ENCODE data around the gene INHBB.
"Not testable (repeated sequence)": the region's sequence is repeated elsewhere in the genome, so short reads cannot be mapped to it uniquely, and the experiment has no call there.

INHBB gene

DNA sequence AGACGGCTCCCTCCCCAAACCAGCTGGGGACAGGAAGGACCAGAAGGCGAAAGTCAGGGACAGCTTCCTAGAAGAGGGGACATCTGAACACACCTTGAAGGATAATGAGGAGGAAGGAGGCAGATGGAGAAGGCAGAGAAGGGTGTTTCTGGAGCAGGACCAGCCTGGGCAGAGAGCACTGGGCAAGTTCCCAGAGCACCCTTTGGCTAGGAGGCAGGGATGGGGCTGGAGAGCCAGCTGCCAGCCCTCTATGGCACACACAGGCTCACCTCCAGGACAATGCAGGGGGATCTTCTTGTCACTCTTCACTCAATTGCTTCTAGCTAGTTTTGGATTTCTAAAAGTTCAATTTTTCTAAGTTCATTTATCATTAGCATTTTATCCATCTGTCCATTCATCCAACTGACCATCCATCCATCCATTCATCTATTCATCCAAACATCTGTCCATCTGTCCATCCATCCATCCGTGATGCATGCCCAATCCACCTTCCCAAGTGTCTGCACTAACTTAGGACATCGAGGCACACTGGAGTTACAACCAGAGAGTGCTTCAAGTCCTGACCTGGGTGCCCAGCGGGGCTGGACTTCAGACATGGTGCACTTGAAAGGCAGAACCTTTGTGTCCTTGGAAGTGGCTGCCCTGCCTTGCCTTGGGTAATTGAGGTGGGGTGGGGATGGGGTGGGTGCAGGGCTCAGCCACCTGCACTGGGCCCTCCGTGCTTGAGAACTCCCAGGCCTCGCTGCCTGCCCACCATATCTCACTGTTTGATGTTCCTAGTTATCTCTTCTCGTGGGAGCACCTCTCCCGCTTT lies 42.5 kb downstream of the INHBB start:
- Histone ChIP-seq H3K9me3 (ENCODE audit: control insufficient read depth, low read length) (no peaks in the 10 kb centered on the region), H3K27ac (ENCODE audit: insufficient read depth, low read depth, low read length, poor library complexity, severe bottlenecking) (no peak overlapping the region)

GRCh38 chr2:120389036-120389391 lies 43.1 kb downstream of the INHBB start:
- Histone ChIP-seq H3K9me3 (ENCODE audit: control insufficient read depth, low read length) (no peaks in the 10 kb centered on the region), H3K36me3 (ENCODE audit: control insufficient read depth, insufficient read depth, low read length) (no peaks in the 10 kb centered on the region), H3K27me3 (ENCODE audit: control insufficient read depth, insufficient read depth, low read length, poor library complexity, severe bottlenecking) (no peaks in the 10 kb centered on the region), H3K4me1 (ENCODE audit: control insufficient read depth, insufficient read depth, low read length) (no peaks in the 10 kb centered on the region), H3K4me3 (ENCODE audit: insufficient read depth, low read depth, low read length) (no peak overlapping the region), H3K27ac (ENCODE audit: insufficient read depth, low read depth, low read length, poor library complexity, severe bottlenecking) (no peak overlapping the region)
- WGBS, 2 experiments, result 83 to 87% methylated on average over 9 of the region's 9 CpGs

More for the DNA sequence above, 42.5 kb downstream of the INHBB start:
- no peaks in the 10 kb centered on the region for H3K4me1 ChIP-seq (ENCODE audit: control insufficient read depth, insufficient read depth, low read length)
- WGBS, 2 experiments, result 91% methylated on average over 9 of the region's 9 CpGs
- no peak overlapping the region for H3K4me3 ChIP-seq (ENCODE audit: insufficient read depth, low read depth, low read length)
- no peaks in the 10 kb centered on the region for H3K36me3 ChIP-seq (ENCODE audit: control insufficient read depth, insufficient read depth, low read length)
- H3K27me3 ChIP-seq (ENCODE audit: control insufficient read depth, insufficient read depth, low read length, poor library complexity, severe bottlenecking), result no peaks in the 10 kb centered on the region

DNA sequence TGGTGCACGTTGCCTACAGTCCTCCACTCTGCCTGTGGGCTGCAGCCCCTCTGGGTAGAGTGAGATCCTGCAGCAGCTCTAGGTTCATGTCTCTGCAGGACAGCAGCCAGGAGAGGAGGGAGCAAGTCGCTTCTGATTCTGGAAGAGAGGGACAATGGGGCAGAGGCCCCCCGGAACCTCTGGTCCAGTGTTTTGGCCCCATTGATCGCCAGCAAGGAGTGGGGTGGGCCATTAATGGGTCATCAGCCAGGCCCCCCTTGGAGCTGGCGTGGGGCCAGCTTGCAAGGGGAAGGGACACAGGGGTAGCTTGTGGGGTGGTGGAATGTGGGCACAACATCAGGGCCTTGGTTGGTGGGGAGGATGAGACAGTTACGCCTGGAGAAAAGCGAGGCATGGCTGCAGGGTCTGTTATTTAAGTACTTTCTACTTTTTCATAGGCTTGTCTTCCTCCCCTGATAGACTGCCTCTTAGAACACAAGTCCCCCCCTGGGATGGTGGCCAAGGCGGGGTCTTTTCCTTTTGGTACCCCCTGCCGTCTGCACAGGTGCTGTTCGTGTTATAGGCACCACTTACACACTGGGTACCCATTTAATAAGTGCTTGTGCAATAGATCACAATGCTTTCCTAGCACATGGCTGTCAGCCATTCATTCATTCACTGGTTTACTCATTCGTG lies 44.6 kb downstream of the INHBB start:
- Histone ChIP-seq H3K27ac (ENCODE audit: insufficient read depth, low read depth, low read length, poor library complexity, severe bottlenecking) (no peak overlapping the region), H3K9me3 (ENCODE audit: control insufficient read depth, low read length) (no peaks in the 10 kb centered on the region), H3K4me1 (ENCODE audit: control insufficient read depth, insufficient read depth, low read length) (no peaks in the 10 kb centered on the region), H3K36me3 (ENCODE audit: control insufficient read depth, insufficient read depth, low read length) (no peaks in the 10 kb centered on the region), H3K4me3 (ENCODE audit: insufficient read depth, low read depth, low read length) (no peak overlapping the region), H3K27me3 (ENCODE audit: control insufficient read depth, insufficient read depth, low read length, poor library complexity, severe bottlenecking) (no peaks in the 10 kb centered on the region)
- 84 to 86% methylated on average over 11 of the region's 11 CpGs for WGBS, 2 experiments

GRCh38 chr2:120391382-120391781 lies 45.4 kb downstream of the INHBB start:
- 64 to 67% methylated on average over 2 of the region's 2 CpGs for WGBS, 2 experiments
- not testable (repeated sequence) for H3K27ac ChIP-seq (ENCODE audit: insufficient read depth, low read depth, low read length, poor library complexity, severe bottlenecking); H3K9me3 ChIP-seq (ENCODE audit: control insufficient read depth, low read length); H3K4me3 ChIP-seq (ENCODE audit: insufficient read depth, low read depth, low read length); H3K36me3 ChIP-seq (ENCODE audit: control insufficient read depth, insufficient read depth, low read length); H3K27me3 ChIP-seq (ENCODE audit: control insufficient read depth, insufficient read depth, low read length, poor library complexity, severe bottlenecking); H3K4me1 ChIP-seq (ENCODE audit: control insufficient read depth, insufficient read depth, low read length)

- WGBS, 2 experiments, result 87 to 88% methylated on average over 16 of the region's 16 CpGs
- H3K27ac ChIP-seq (ENCODE audit: insufficient read depth, low read depth, low read length, poor library complexity, severe bottlenecking), result no peak overlapping the region
- no peaks in the 10 kb centered on the region for H3K36me3 ChIP-seq (ENCODE audit: control insufficient read depth, insufficient read depth, low read length)
- no peaks in the 10 kb centered on the region for H3K27me3 ChIP-seq (ENCODE audit: control insufficient read depth, insufficient read depth, low read length, poor library complexity, severe bottlenecking)
- H3K9me3 ChIP-seq (ENCODE audit: control insufficient read depth, low read length), result no peaks in the 10 kb centered on the region
- H3K4me3 ChIP-seq (ENCODE audit: insufficient read depth, low read depth, low read length), result no peak overlapping the region
- no peaks in the 10 kb centered on the region for H3K4me1 ChIP-seq (ENCODE audit: control insufficient read depth, insufficient read depth, low read length)
Measured at GRCh38 chr2:120391911-120392665, 46.2 kb downstream of the INHBB start.

DNA sequence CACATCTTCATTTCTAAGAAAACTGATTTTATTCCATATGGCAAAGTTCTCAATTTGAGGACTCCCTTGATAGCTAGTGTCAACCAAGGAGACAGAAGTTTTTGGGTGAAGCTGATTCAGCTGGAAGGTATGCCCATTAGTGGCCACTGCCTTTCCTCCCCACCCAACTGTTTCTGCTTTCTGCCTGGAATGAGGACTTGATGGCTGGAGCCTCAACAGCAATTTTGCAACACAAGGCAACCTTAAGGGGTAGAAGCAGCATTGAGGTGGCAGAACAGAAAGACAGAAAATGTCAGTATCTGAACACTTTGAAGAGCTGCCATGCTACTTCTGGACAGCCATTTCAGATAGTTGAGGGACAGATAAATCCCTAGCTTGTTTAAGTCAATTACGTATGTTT lies 47.0 kb downstream of the INHBB start:
- Histone ChIP-seq H3K4me1 (ENCODE audit: control insufficient read depth, insufficient read depth, low read length) (no peaks in the 10 kb centered on the region), H3K27ac (ENCODE audit: insufficient read depth, low read depth, low read length, poor library complexity, severe bottlenecking) (no peak overlapping the region), H3K27me3 (ENCODE audit: control insufficient read depth, insufficient read depth, low read length, poor library complexity, severe bottlenecking) (no peaks in the 10 kb centered on the region), H3K4me3 (ENCODE audit: insufficient read depth, low read depth, low read length) (no peak overlapping the region), H3K9me3 (ENCODE audit: control insufficient read depth, low read length) (no peaks in the 10 kb centered on the region), H3K36me3 (ENCODE audit: control insufficient read depth, insufficient read depth, low read length) (no peaks in the 10 kb centered on the region)
- no CpG with 5 or more reads among the region's 1 CpG for WGBS, 2 experiments

DNA sequence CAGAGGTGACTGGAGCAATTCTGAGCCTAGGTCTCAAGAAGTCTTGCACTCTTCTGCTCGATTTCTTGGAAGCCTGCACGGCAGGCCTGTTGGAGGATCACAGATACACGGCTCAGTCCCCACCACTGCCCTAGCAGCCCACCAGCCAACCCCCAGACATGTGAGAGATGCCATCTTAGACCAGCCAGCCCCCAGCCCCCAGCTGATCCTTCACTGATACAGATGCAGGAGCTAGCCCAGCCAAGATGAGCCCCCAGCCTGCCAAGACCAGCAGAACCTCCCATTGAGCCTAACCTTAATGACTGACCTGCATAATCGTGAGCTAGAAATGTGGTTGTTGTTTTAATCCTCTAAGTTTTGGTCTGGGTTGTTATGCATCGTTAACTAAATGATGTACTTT lies 47.5 kb downstream of the INHBB start:
- H3K36me3 ChIP-seq (ENCODE audit: control insufficient read depth, insufficient read depth, low read length), result no peaks in the 10 kb centered on the region
- 90 to 97% methylated on average over 5 of the region's 5 CpGs for WGBS, 2 experiments

DNA sequence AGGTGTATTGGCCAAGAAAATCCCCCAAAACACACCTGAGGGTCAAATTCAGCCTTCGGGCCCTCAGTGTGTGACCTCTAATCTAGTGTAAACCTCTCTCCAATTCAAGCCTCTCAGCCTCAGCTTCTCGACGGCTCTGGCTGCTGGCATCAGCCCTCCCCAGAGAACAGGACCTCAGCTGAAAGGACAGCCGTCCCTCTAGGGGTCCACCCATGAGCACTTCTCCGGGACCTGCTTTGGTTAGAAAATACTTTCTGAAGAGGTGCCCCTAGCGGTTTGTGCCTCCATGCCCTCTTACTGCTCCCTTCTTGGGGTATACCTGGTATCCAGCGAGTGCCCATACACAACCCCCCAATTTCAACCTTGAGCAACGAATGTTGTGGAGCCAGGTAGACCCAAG lies 48.8 kb downstream of the INHBB start:
- 90 to 94% methylated on average over 8 of the region's 8 CpGs for WGBS, 2 experiments
- H3K27ac ChIP-seq (ENCODE audit: insufficient read depth, low read depth, low read length, poor library complexity, severe bottlenecking), result no peak overlapping the region
- H3K27me3 ChIP-seq (ENCODE audit: control insufficient read depth, insufficient read depth, low read length, poor library complexity, severe bottlenecking), result no peaks in the 10 kb centered on the region
- no peaks in the 10 kb centered on the region for H3K9me3 ChIP-seq (ENCODE audit: control insufficient read depth, low read length)
- H3K4me3 ChIP-seq (ENCODE audit: insufficient read depth, low read depth, low read length), result no peak overlapping the region
- H3K36me3 ChIP-seq (ENCODE audit: control insufficient read depth, insufficient read depth, low read length), result no peaks in the 10 kb centered on the region
- H3K4me1 ChIP-seq (ENCODE audit: control insufficient read depth, insufficient read depth, low read length), result no peaks in the 10 kb centered on the region

More for the DNA sequence above, 47.5 kb downstream of the INHBB start:
- Histone ChIP-seq H3K27ac (ENCODE audit: insufficient read depth, low read depth, low read length, poor library complexity, severe bottlenecking) (no peak overlapping the region), H3K27me3 (ENCODE audit: control insufficient read depth, insufficient read depth, low read length, poor library complexity, severe bottlenecking) (no peaks in the 10 kb centered on the region), H3K4me1 (ENCODE audit: control insufficient read depth, insufficient read depth, low read length) (no peaks in the 10 kb centered on the region), H3K4me3 (ENCODE audit: insufficient read depth, low read depth, low read length) (no peak overlapping the region), H3K9me3 (ENCODE audit: control insufficient read depth, low read length) (no peaks in the 10 kb centered on the region)

DNA sequence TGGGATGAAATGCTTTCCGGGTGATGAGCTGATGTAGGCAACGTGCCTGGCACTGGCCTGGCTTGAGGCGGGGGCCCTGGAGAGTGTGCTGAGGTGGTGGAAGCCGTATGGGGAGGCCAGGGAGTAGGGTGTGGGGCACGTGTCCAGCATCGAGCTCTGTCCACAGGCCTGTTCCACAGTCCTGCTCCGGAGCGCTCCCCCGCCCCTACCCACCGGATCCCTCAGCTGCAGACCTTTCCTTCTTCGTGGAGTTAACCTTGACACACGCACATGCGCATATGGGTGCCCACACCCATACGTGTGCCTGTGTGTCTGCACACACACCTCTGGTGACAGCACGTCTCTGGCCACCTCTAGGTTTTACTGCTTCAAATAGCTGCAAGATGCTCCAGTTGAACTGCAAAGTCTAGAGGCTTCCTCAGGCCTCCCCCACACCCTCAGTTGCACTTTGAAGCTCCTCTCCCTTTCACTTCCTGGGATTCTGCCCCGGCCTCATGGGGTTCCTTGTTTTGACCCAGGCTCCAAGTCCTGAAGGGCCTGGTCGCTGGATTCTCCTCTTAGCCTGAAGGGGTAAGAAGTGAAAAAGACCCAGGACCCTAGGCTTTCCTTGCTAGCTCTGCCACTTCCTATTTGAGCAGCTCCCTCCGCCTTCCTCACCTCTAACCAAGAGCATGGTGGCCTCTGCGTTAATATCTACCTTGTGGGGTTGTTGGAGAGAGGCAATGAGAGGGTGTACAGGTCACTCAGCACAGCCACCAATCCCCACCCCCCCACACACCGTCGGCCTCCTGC lies 49.5 kb downstream of the INHBB start:
- Histone ChIP-seq H3K36me3 (ENCODE audit: control insufficient read depth, insufficient read depth, low read length) (no peaks in the 10 kb centered on the region), H3K4me1 (ENCODE audit: control insufficient read depth, insufficient read depth, low read length) (no peaks in the 10 kb centered on the region), H3K27me3 (ENCODE audit: control insufficient read depth, insufficient read depth, low read length, poor library complexity, severe bottlenecking) (no peaks in the 10 kb centered on the region), H3K9me3 (ENCODE audit: control insufficient read depth, low read length) (no peaks in the 10 kb centered on the region), H3K4me3 (ENCODE audit: insufficient read depth, low read depth, low read length) (no peak overlapping the region), H3K27ac (ENCODE audit: insufficient read depth, low read depth, low read length, poor library complexity, severe bottlenecking) (no peak overlapping the region)
- WGBS, 2 experiments, result 78 to 85% methylated on average over 18 to 20 of the region's 21 CpGs
